B cell (primary cell): ENCODE results near the gene GRK6.

Experiments used
- EZH2 ChIP-seq: IDR thresholded peaks from 2 replicates; pipeline ENCODE4 v1.6.1; 2012; ENCODE audit warnings: borderline replicate concordance, low read depth, mild to moderate bottlenecking, moderate library complexity, low read length; ENCODE audit not compliant: insufficient read depth, poor library complexity, severe bottlenecking
- TF ChIP-seq, protein P1 (sequence below): fragments of 200-600 bp; IDR thresholded peaks from one replicate; pipeline ENCODE4 v1.8.0; 2022; ENCODE audit warnings: antibody characterized with exemption, mild to moderate bottlenecking

GRCh38 chr5:177425196-177425800 is 1.2 kb upstream of the GRK6 start:
- TF ChIP-seq, protein P1, sequence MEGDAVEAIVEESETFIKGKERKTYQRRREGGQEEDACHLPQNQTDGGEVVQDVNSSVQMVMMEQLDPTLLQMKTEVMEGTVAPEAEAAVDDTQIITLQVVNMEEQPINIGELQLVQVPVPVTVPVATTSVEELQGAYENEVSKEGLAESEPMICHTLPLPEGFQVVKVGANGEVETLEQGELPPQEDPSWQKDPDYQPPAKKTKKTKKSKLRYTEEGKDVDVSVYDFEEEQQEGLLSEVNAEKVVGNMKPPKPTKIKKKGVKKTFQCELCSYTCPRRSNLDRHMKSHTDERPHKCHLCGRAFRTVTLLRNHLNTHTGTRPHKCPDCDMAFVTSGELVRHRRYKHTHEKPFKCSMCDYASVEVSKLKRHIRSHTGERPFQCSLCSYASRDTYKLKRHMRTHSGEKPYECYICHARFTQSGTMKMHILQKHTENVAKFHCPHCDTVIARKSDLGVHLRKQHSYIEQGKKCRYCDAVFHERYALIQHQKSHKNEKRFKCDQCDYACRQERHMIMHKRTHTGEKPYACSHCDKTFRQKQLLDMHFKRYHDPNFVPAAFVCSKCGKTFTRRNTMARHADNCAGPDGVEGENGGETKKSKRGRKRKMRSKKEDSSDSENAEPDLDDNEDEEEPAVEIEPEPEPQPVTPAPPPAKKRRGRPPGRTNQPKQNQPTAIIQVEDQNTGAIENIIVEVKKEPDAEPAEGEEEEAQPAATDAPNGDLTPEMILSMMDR: no peak
- TF ChIP-seq EZH2: no peak
